ENCODE data around the gene SLC38A1. TPM values are rescaled to one million over a fixed set of nuclear protein-coding genes. Genes with fewer than 3 reads are reported as not detected.

Gene SLC38A1
- total RNA-seq, 1 experiment from 2014 or later = 155 TPM

DNA sequence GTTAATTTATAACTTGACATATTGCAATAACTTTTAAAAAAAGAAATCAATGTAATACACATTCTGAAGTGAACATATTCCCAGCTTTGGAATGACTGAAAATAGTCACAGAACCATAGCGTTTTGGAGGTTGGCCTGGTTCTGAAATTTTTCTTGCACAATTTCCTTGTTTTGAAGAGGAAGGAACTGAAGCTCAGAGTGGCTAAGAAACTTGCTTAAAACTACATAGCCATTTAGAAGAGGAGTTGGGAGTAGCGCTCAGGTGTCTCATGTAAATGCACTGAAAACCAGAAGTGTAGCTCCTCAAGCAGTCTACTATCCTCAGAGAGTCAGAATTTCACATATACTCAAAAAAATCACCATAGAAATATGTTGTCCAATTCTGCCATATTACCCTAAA, 41.2 kb downstream of the SLC38A1 start:
- Histone ChIP-seq H3K36me3 (ENCODE audit: control insufficient read depth in 1 of 2, insufficient read depth in 2 of 2, low read length in 2 of 2) (peaks cover 3 to 13% of the 10 kb centered on the region in 2 experiments; a peak in 1 of 4 replicates), H3K9ac (ENCODE audit: low read length) (no peak overlapping the region), H3K27me3 (ENCODE audit: insufficient read depth, low read length) (no peaks in the 10 kb centered on the region), H3K4me1 (ENCODE audit: control insufficient read depth in 1 of 2, insufficient read depth in 2 of 2, low read length in 2 of 2) (peaks cover 0 to 6% of the 10 kb centered on the region in 2 experiments; a peak in 1 of 4 replicates), H3K9me2 (ENCODE audit: insufficient read depth) (no peaks in the 10 kb centered on the region), H3K27ac (ENCODE audit: low read depth, low read length) (no peak overlapping the region), H3K4me3 (replicated peaks in 1 of 2; ENCODE audit: low read depth in 1 of 2, low read length in 2 of 2) (no peak overlapping the region), H3K9me3 (ENCODE audit: control insufficient read depth in 1 of 2, insufficient read depth in 1 of 2, low read depth in 1 of 2, low read length in 2 of 2) (no peaks in the 10 kb centered on the region), H3K4me2 (ENCODE audit: low read length) (no peak overlapping the region), H3K79me2 (ENCODE audit: insufficient read depth, low read length) (peaks cover 88% of the 10 kb centered on the region), H2AFZ (ENCODE audit: low read depth, low read length, poor library complexity, severe bottlenecking) (no peak overlapping the region), H4K20me1 (ENCODE audit: insufficient read depth) (no peaks in the 10 kb centered on the region)
- TF ChIP-seq FOSL1 (IDR thresholded peaks at IDR 0.05; ENCODE audit: low read depth) = no peak
- no peak for TF ChIP-seq JUND (IDR thresholded peaks at IDR 0.05)
- no peak for TF ChIP-seq ELF1 (IDR thresholded peaks at IDR 0.05; ENCODE audit: borderline replicate concordance, low read depth)
- TF ChIP-seq ZFX (IDR thresholded peaks at IDR 0.05) = no peak
- TF ChIP-seq SP1 (IDR thresholded peaks at IDR 0.05; ENCODE audit: low read depth) = no peak
- no peak for TF ChIP-seq CEBPB (IDR thresholded peaks at IDR 0.05; ENCODE audit: low read depth)
- no peak for TF ChIP-seq SIN3A (IDR thresholded peaks at IDR 0.05; ENCODE audit: low read depth)
- TF ChIP-seq SRF (IDR thresholded peaks at IDR 0.05; ENCODE audit: low read depth) = no peak
- TF ChIP-seq POLR2A (IDR thresholded peaks at IDR 0.05; ENCODE audit: borderline replicate concordance, extremely low read depth, insufficient read depth, insufficient read length) = no peak
- TF ChIP-seq TCF7L2 (IDR thresholded peaks at IDR 0.05; ENCODE audit: borderline replicate concordance, extremely low read depth, insufficient read depth, insufficient read length) = no peak
- TF ChIP-seq EGR1 (IDR thresholded peaks at IDR 0.05; ENCODE audit: low read depth) = no peak
- TF ChIP-seq CBX3 (IDR thresholded peaks at IDR 0.05; ENCODE audit: low read depth) = no peak
- TF ChIP-seq, protein P1, sequence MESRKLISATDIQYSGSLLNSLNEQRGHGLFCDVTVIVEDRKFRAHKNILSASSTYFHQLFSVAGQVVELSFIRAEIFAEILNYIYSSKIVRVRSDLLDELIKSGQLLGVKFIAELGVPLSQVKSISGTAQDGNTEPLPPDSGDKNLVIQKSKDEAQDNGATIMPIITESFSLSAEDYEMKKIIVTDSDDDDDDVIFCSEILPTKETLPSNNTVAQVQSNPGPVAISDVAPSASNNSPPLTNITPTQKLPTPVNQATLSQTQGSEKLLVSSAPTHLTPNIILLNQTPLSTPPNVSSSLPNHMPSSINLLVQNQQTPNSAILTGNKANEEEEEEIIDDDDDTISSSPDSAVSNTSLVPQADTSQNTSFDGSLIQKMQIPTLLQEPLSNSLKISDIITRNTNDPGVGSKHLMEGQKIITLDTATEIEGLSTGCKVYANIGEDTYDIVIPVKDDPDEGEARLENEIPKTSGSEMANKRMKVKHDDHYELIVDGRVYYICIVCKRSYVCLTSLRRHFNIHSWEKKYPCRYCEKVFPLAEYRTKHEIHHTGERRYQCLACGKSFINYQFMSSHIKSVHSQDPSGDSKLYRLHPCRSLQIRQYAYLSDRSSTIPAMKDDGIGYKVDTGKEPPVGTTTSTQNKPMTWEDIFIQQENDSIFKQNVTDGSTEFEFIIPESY (IDR thresholded peaks at IDR 0.05; ENCODE audit: extremely low read depth, insufficient replicate concordance, low read length) = no peak
- TF ChIP-seq, protein P2, sequence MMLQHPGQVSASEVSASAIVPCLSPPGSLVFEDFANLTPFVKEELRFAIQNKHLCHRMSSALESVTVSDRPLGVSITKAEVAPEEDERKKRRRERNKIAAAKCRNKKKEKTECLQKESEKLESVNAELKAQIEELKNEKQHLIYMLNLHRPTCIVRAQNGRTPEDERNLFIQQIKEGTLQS (IDR thresholded peaks at IDR 0.05) = no peak
- TF ChIP-seq RAD21 (IDR thresholded peaks at IDR 0.05; ENCODE audit: low read depth) = no peak
- TF ChIP-seq POLR2AphosphoS5 (IDR thresholded peaks at IDR 0.05; ENCODE audit: low read depth, low read length) = no peak
- TF ChIP-seq EZH2 (IDR thresholded peaks at IDR 0.05) = no peak
- TF ChIP-seq, protein P3, sequence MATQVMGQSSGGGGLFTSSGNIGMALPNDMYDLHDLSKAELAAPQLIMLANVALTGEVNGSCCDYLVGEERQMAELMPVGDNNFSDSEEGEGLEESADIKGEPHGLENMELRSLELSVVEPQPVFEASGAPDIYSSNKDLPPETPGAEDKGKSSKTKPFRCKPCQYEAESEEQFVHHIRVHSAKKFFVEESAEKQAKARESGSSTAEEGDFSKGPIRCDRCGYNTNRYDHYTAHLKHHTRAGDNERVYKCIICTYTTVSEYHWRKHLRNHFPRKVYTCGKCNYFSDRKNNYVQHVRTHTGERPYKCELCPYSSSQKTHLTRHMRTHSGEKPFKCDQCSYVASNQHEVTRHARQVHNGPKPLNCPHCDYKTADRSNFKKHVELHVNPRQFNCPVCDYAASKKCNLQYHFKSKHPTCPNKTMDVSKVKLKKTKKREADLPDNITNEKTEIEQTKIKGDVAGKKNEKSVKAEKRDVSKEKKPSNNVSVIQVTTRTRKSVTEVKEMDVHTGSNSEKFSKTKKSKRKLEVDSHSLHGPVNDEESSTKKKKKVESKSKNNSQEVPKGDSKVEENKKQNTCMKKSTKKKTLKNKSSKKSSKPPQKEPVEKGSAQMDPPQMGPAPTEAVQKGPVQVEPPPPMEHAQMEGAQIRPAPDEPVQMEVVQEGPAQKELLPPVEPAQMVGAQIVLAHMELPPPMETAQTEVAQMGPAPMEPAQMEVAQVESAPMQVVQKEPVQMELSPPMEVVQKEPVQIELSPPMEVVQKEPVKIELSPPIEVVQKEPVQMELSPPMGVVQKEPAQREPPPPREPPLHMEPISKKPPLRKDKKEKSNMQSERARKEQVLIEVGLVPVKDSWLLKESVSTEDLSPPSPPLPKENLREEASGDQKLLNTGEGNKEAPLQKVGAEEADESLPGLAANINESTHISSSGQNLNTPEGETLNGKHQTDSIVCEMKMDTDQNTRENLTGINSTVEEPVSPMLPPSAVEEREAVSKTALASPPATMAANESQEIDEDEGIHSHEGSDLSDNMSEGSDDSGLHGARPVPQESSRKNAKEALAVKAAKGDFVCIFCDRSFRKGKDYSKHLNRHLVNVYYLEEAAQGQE (IDR thresholded peaks at IDR 0.05; ENCODE audit: low read depth) = no peak
- BruUV-seq (replicated peaks) = no TSS peak
- POLR2A ChIA-PET = no interaction called here
- CTCF ChIA-PET = no interaction called here
- no peak for DNase-seq (ENCODE audit: low read depth, low spot score)
- RAD21 ChIA-PET (ENCODE audit: low non-redundant PET in 1 of 2, low total read pairs in 2 of 2, uncharacterized antibody in 2 of 2, unreplicated experiment in 2 of 2) = no interaction called here
- no peak for ATAC-seq
- intact Hi-C loops (cut with micrococcal nuclease) = no loop called here

Data from HCT116 (cell line).